H1 (cell line): ENCODE results near the gene EPHB1. TPM values are rescaled to one million over a fixed set of nuclear protein-coding genes. Genes with fewer than 3 reads are reported as not detected.

Source experiments
- CTCF ChIA-PET: fragments of 300-600 bp; sonication (Branson Sonifier 250); formaldehyde crosslinking; loops from one replicate; lab custom pipeline; 2021; ENCODE audit not compliant: partially characterized antibody; lab: Charles Lee
- POLR2A ChIA-PET: fragments of 300-600 bp; sonication (Branson Sonifier 250); formaldehyde crosslinking; loops from one replicate; lab custom pipeline; 2021; ENCODE audit warnings: inconsistent platforms; ENCODE audit not compliant: partially characterized antibody; lab: Charles Lee
- DNase-seq, 2 experiments: peaks; one replicate each; pipeline versions ENCODE4 v3.0.0 to v3.0.0-alpha.2; 2010 to 2022; ENCODE audit warnings: low spot score in 2 of 2, low read depth in 1 of 2, mixed read lengths in 1 of 2
- FAIRE-seq: peaks from 2 replicates; lab custom pipeline; 2011; peaks lifted over from hg19 to GRCh38; lab: Jason Lieb, UNC
- H2AFZ ChIP-seq: 2 replicates; pipeline ENCODE4 v1.8.1; 2012; ENCODE audit warnings: low read length, inconsistent platforms
- H2AK5ac ChIP-seq: 2 replicates; pipeline ENCODE4 v1.6.1; 2013; ENCODE audit warnings: low read depth, low read length
- H2BK120ac ChIP-seq: replicated peaks from 2 replicates; pipeline ENCODE3; 2013; ENCODE audit warnings: low read depth, low read length, inconsistent platforms
- H2BK12ac ChIP-seq: 2 replicates; pipeline ENCODE4 v1.6.1; 2013; ENCODE audit warnings: low read depth, low read length
- H2BK15ac ChIP-seq: 2 replicates; pipeline ENCODE4 v1.6.1; 2013; ENCODE audit warnings: low read length
- H2BK20ac ChIP-seq: 2 replicates; pipeline ENCODE4 v1.6.1; 2013; ENCODE audit warnings: low read length
- H2BK5ac ChIP-seq: 2 replicates; pipeline ENCODE4 v1.6.1; 2013; ENCODE audit warnings: low read depth, low read length
- H3K14ac ChIP-seq: 2 replicates; pipeline ENCODE4 v1.6.1; 2013; ENCODE audit warnings: inconsistent platforms; ENCODE audit not compliant: insufficient read length
- H3K18ac ChIP-seq: 2 replicates; pipeline ENCODE4 v1.6.1; 2013; ENCODE audit warnings: low read length; ENCODE audit errors: extremely low read depth
- H3K23ac ChIP-seq: 2 replicates; pipeline ENCODE4 v1.6.1; 2013; ENCODE audit warnings: inconsistent platforms; ENCODE audit not compliant: insufficient read length
- H3K23me2 ChIP-seq: 2 replicates; pipeline ENCODE4 v1.6.1; 2013; ENCODE audit warnings: low read depth, low read length
- H3K27ac ChIP-seq: 2 replicates; pipeline ENCODE4 v1.6.1; 2011; ENCODE audit warnings: low read depth, low read length, inconsistent platforms
- H3K27me3 ChIP-seq, 4 experiments: replicated peaks in 1 of 4; 1 replicate in 1 of 4; 2 replicates in 3 of 4; pipeline versions ENCODE4 v1.6.1 to v1.8.1; 2011 to 2013; ENCODE audit warnings: low read length in 3 of 4, mild to moderate bottlenecking in 3 of 4, inconsistent platforms in 2 of 4, mixed read lengths in 2 of 4, moderate library complexity in 1 of 4; ENCODE audit not compliant: control insufficient read depth in 3 of 4, insufficient read depth in 3 of 4; ENCODE audit errors: extremely low read depth in 1 of 4
- H3K36me3 ChIP-seq, 4 experiments: 2 replicates each; pipeline versions ENCODE4 v1.6.1 to v1.8.1; 2011 to 2013; ENCODE audit warnings: mild to moderate bottlenecking in 4 of 4, low read length in 3 of 4, moderate library complexity in 2 of 4, control low read depth in 1 of 4, inconsistent platforms in 1 of 4; ENCODE audit not compliant: insufficient read depth in 4 of 4, control insufficient read depth in 2 of 4
- H3K4ac ChIP-seq: replicated peaks from 2 replicates; pipeline ENCODE3; 2013; ENCODE audit warnings: low read length, low read depth, mixed read lengths, inconsistent platforms; ENCODE audit not compliant: insufficient read length
- H3K4me1 ChIP-seq, 4 experiments: replicated peaks in 1 of 4; 1 replicate in 1 of 4; 2 replicates in 3 of 4; pipeline versions ENCODE4 v1.6.1 to v1.8.1; 2011 to 2013; ENCODE audit warnings: low read length in 3 of 4, inconsistent platforms in 2 of 4, mixed read lengths in 1 of 4; ENCODE audit not compliant: insufficient read depth in 4 of 4, control insufficient read depth in 3 of 4
- H3K4me2 ChIP-seq, 2 experiments: 2 replicates each; pipeline versions ENCODE4 v1.6.1 to v1.8.1; 2011 to 2013; ENCODE audit warnings: low read depth in 2 of 2, low read length in 2 of 2, control low read depth in 1 of 2, inconsistent platforms in 1 of 2, mild to moderate bottlenecking in 1 of 2; ENCODE audit not compliant: insufficient read depth in 1 of 2
- H3K4me3 ChIP-seq, 4 experiments: fragments of 200-600, 300-600 bp in 1 of 4; sonication (generic), shearing (Covaris generic), sonication (Bioruptor Twin) in 1 of 4; 2 replicates each; pipeline versions ENCODE4 v1.5.1 to v1.8.1; 2011 to 2016; ENCODE audit warnings: low read length in 4 of 4, low read depth in 3 of 4, control low read depth in 2 of 4, inconsistent platforms in 2 of 4, mild to moderate bottlenecking in 2 of 4, mixed read lengths in 1 of 4, moderate library complexity in 1 of 4; ENCODE audit not compliant: insufficient read depth in 2 of 4; ENCODE audit errors: extremely low read depth in 1 of 4
- H3K56ac ChIP-seq: replicated peaks from 2 replicates; pipeline ENCODE3; 2013; ENCODE audit warnings: low read depth, mild to moderate bottlenecking, mixed read lengths, low read length, inconsistent platforms; ENCODE audit not compliant: insufficient read length
- H3K79me1 ChIP-seq: 2 replicates; pipeline ENCODE4 v1.6.1; 2013; ENCODE audit warnings: low read depth, low read length, control low read depth
- H3K79me2 ChIP-seq, 2 experiments: 2 replicates each; pipeline versions ENCODE4 v1.6.1 to v1.8.1; 2012 to 2013; ENCODE audit warnings: low read length in 2 of 2, mild to moderate bottlenecking in 2 of 2, inconsistent platforms in 1 of 2; ENCODE audit not compliant: insufficient read depth in 2 of 2, control insufficient read depth in 1 of 2
- H3K9ac ChIP-seq, 4 experiments: replicated peaks in 1 of 4; 1 replicate in 1 of 4; 2 replicates in 3 of 4; pipeline versions ENCODE4 v1.6.1 to v1.8.1; 2011 to 2013; ENCODE audit warnings: low read depth in 3 of 4, low read length in 3 of 4, control low read depth in 2 of 4, mild to moderate bottlenecking in 2 of 4, moderate library complexity in 2 of 4, inconsistent platforms in 1 of 4; ENCODE audit errors: extremely low read depth in 1 of 4
- H3K9me3 ChIP-seq, 2 experiments: 2 replicates each; pipeline versions ENCODE4 v1.6.1 to v1.8.1; 2012 to 2013; ENCODE audit warnings: mild to moderate bottlenecking in 2 of 2, moderate library complexity in 2 of 2, control low read depth in 1 of 2, inconsistent platforms in 1 of 2, low read depth in 1 of 2, low read length in 1 of 2, mixed read lengths in 1 of 2; ENCODE audit not compliant: insufficient read depth in 2 of 2
- H4K20me1 ChIP-seq, 2 experiments: replicated peaks in 1 of 2; 2 replicates each; pipeline versions ENCODE3 to v1.8.1; 2011 to 2013; ENCODE audit warnings: inconsistent platforms in 2 of 2, low read length in 2 of 2, mild to moderate bottlenecking in 1 of 2; ENCODE audit not compliant: insufficient read depth in 2 of 2, control insufficient read depth in 1 of 2
- H4K5ac ChIP-seq: 2 replicates; pipeline ENCODE4 v1.6.1; 2013; ENCODE audit warnings: low read length, low read depth, mixed read lengths, inconsistent platforms; ENCODE audit not compliant: insufficient read length
- H4K8ac ChIP-seq: 2 replicates; pipeline ENCODE4 v1.8.0; 2013; ENCODE audit warnings: mild to moderate bottlenecking, moderate library complexity, low read length, inconsistent platforms; ENCODE audit not compliant: insufficient read depth; ENCODE audit errors: extremely low read depth
- H4K91ac ChIP-seq: replicated peaks from 2 replicates; pipeline ENCODE3; 2013; ENCODE audit warnings: low read length, mixed read lengths, inconsistent platforms; ENCODE audit not compliant: insufficient read length
- CREB1 ChIP-seq: IDR thresholded peaks from 2 replicates; pipeline ENCODE4 v1.6.1; 2012; ENCODE audit warnings: inconsistent platforms
- GABPA ChIP-seq: IDR thresholded peaks from 2 replicates; pipeline ENCODE4 v1.6.1; 2011; ENCODE audit warnings: mild to moderate bottlenecking, low read length, moderate library complexity, borderline replicate concordance; ENCODE audit not compliant: insufficient read depth
- JUN ChIP-seq: IDR thresholded peaks from 2 replicates; pipeline ENCODE4 v1.6.1; 2011; ENCODE audit warnings: low read depth, mild to moderate bottlenecking, improper control_type of control experiment, low read length
- KDM4A ChIP-seq: IDR thresholded peaks from one replicate; pipeline ENCODE4 v1.7.1; 2012; ENCODE audit warnings: low read depth, mild to moderate bottlenecking, moderate library complexity, low read length, inconsistent platforms; ENCODE audit not compliant: severe bottlenecking
- MAX ChIP-seq: IDR thresholded peaks from 2 replicates; pipeline ENCODE4 v1.6.1; 2012; ENCODE audit warnings: inconsistent platforms
- RFX5 ChIP-seq: IDR thresholded peaks from 2 replicates; pipeline ENCODE4 v1.6.1; 2011; ENCODE audit warnings: low read depth, low read length, improper control_type of control experiment, borderline replicate concordance
- RNF2 ChIP-seq: fragments of 200-900, 300-1000 bp; sonication (generic); IDR thresholded peaks from 2 replicates; pipeline ENCODE4 v1.7.1; 2016; ENCODE audit warnings: borderline replicate concordance, low read depth, mild to moderate bottlenecking, antibody characterized with exemption, low read length; ENCODE audit not compliant: poor library complexity, severe bottlenecking; ENCODE audit errors: missing control alignments
- RXRA ChIP-seq: IDR thresholded peaks from 2 replicates; pipeline ENCODE4 v1.6.1; 2011; ENCODE audit warnings: low read depth, mild to moderate bottlenecking, low read length, moderate library complexity; ENCODE audit not compliant: insufficient read depth
- SP4 ChIP-seq: IDR thresholded peaks from 2 replicates; pipeline ENCODE4 v1.6.1; 2012; ENCODE audit warnings: low read length, inconsistent platforms
- SRF ChIP-seq: IDR thresholded peaks from 2 replicates; pipeline ENCODE4 v1.6.1; 2011; ENCODE audit warnings: mild to moderate bottlenecking, low read depth, low read length, moderate library complexity
- TCF12 ChIP-seq: IDR thresholded peaks from 2 replicates; pipeline ENCODE4 v1.6.1; 2011; ENCODE audit warnings: low read depth, mild to moderate bottlenecking, low read length
- ZNF274 ChIP-seq: IDR thresholded peaks from 2 replicates; pipeline ENCODE4 v1.7.0; 2012; ENCODE audit warnings: low read length, borderline replicate concordance; ENCODE audit errors: extremely low read depth
- WGBS, 2 experiments: shearing (Covaris generic) in 1 of 2; methylation state at CpG; one replicate each; pipeline versions ENCODE4 v1.1.6 to v1.1.7; 2013 to 2015; ENCODE audit warnings: low lambda C conversion rate in 2 of 2, mixed read lengths in 2 of 2, inconsistent platforms in 1 of 2, low coverage in 1 of 2, missing lambda C conversion rate in 1 of 2; ENCODE audit not compliant: insufficient replicate concordance in 2 of 2, insufficient coverage in 1 of 2, insufficient read length in 1 of 2; ENCODE audit errors: extremely low coverage in 1 of 2, missing lambda C conversion rate in 1 of 2; 5-methylcytosine and 5-hydroxymethylcytosine counted together
- polyA plus RNA-seq, 7 experiments: library from polyadenylated mRNA; depleted of rRNA in 3 of 7; stranded (reverse) in 5 of 7; unstranded in 2 of 7; fragments of >200 nt in 5 of 7; fragments of 200-250 nt in 2 of 7; gene quantifications; 1 replicate in 5 of 7; 2 replicates in 1 of 7; 4 replicates in 1 of 7; pipeline versions ENCODE4 v1.2.1 to v1.2.3, GENCODE V29; 2011 to 2013; ENCODE audit warnings: missing spikeins in 2 of 7, mixed read lengths in 2 of 7
- total RNA-seq: library from RNA; stranded (reverse); fragmentation: NEBNext Ultra II Directional; extraction: Animal tissue kit (Norgen Biotek cat#: 25700); gene quantifications from 2 replicates; pipeline ENCODE4 v1.2.1, GENCODE V29; 2021

EPHB1 gene
- total and polyA plus RNA-seq, 2 of the 8 experiments (the other 6 are each of a cell fraction or from before 2014, with no cell fraction given): 3.5 to 5.9 TPM

DNA sequence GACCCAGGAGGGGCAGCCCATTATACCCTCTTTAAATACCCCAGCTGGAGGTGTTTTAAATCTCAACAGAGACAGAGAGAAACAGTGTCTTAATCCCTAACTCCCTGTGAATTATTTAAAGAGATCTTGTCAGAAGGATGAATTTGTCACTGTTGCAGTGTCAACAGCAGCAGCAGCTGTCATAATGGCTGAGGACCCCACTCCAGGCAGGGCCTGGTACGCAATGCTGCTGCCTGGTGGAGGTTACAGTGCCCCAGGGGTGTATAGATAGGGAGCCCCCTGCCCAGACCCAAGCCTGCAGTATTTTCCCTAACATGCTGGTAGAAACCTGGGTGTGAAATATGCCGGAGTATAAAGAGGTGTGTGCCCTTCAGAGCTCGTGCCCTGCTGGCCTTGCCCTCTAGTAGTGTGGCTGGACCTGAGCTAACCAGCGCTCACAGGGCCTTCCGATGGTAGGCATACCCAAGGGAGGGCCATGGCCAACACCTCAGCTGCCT lies 143.0 kb downstream of the EPHB1 start:
- no peak overlapping the region for H3K14ac ChIP-seq
- peak overlapping the region; percentile 77; the same call in 1 of the 2 replicates for H2BK12ac ChIP-seq
- H3K56ac ChIP-seq: no peak overlapping the region
- no peak overlapping the region for H3K23ac ChIP-seq
- H2BK15ac ChIP-seq: no peak overlapping the region
- no peaks in the 10 kb centered on the region for H3K79me1 ChIP-seq
- H3K4me3 ChIP-seq: no peak overlapping the region
- peak overlapping the region; percentile 20 to 50; a peak in 3 of 4 replicates for H3K4me2 ChIP-seq
- ChIA-PET CTCF (interaction anchor here (0.7 to 2.3 kb wide), 13 partner anchors 11 to 518 kb away, joined by 3 to 5 read pairs (median 3); partner anchors contain the start of gene EPHB1), POLR2A (interaction anchor here (0.6 kb wide), 1 partner anchor 116 kb away, joined by 3 read pairs; no protein-coding TSS in a partner anchor)
- no peak overlapping the region for H2BK20ac ChIP-seq
- 50% methylated on average over 5 of the region's 5 CpGs; no CpG with 5 or more reads in 1 of the 2 experiments for WGBS, 2 experiments
- H2BK5ac ChIP-seq: no peak overlapping the region
- H2AK5ac ChIP-seq: 0 out of 2 replicates have a peak overlapping the region, but pooled peaks have one; percentile 14
- H3K27me3 ChIP-seq: peaks cover 0 to 7% (median 4%) of the 10 kb centered on the region in 4 experiments; a peak in 3 of 7 replicates
- no peak overlapping the region for H3K4ac ChIP-seq
- H3K4me1 ChIP-seq: peaks cover 11 to 19% (median 18%) of the 10 kb centered on the region in 4 experiments
- peak overlapping the region; percentile 19 for H4K91ac ChIP-seq
- no peak overlapping the region for H3K27ac ChIP-seq
- no peaks in the 10 kb centered on the region for H3K36me3 ChIP-seq
- FAIRE-seq: peak; percentile 19
- DNase-seq: peak in 1 of 2 experiments; percentile 59
- H3K18ac ChIP-seq: no peak overlapping the region
- no peaks in the 10 kb centered on the region; the same call in 1 of the 2 replicates for H3K23me2 ChIP-seq
- no peak overlapping the region for H2BK120ac ChIP-seq
- no peak overlapping the region for H3K9ac ChIP-seq
- H4K8ac ChIP-seq: no peak overlapping the region
- H4K5ac ChIP-seq: no peak overlapping the region
- no peaks in the 10 kb centered on the region for H3K79me2 ChIP-seq
- no peaks in the 10 kb centered on the region for H3K9me3 ChIP-seq
- no peaks in the 10 kb centered on the region for H4K20me1 ChIP-seq
- H2AFZ ChIP-seq: no peak overlapping the region
- TF ChIP-seq TCF12 (no peak), MAX (no peak), SP4 (no peak), JUN (no peak), GABPA (no peak), CREB1 (no peak), KDM4A (no peak), ZNF274 (no peak), RFX5 (no peak), RXRA (no peak), RNF2 (no peak), SRF (no peak)
